GM12875 (cell line): Measurements from ENCODE around the gene ZNF892.
"Not testable (repeated sequence)": the region's sequence is repeated elsewhere in the genome, so short reads cannot be mapped to it uniquely, and the experiment has no call there.

ENCODE experiments used
- H3K4me3 ChIP-seq: one replicate; pipeline ENCODE4 v1.5.1; 2011; ENCODE audit warnings: low read depth, low read length, control low read depth
- TF ChIP-seq, protein P1 (sequence below): IDR thresholded peaks from 2 replicates; pipeline ENCODE4 v1.5.1; 2011; ENCODE audit warnings: low read depth, mild to moderate bottlenecking, control low read depth, inconsistent platforms, low read length, moderate library complexity, borderline replicate concordance; ENCODE audit not compliant: insufficient read depth

ZNF892 gene

DNA sequence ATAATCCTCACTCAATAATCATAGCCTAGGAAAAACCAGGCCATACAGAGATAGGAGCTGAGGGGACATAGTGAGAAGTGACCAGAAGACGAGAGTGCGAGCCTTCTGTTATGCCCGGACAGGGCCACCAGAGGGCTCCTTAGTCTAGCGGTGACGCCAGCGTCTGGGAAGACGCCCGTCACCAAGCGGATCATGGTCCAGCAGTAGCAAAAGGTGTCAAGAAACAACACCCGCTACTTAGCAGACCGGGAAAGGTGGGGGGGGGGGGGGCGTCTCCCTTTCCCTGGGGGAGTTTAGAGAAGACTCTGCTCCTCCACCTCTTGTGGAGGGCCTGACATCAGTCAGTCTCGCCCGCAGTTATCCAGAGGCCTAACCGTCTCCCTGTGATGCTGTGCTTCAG, 14.4 kb upstream of the ZNF892 start:
- not testable (repeated sequence) for H3K4me3 ChIP-seq
- TF ChIP-seq, protein P1, sequence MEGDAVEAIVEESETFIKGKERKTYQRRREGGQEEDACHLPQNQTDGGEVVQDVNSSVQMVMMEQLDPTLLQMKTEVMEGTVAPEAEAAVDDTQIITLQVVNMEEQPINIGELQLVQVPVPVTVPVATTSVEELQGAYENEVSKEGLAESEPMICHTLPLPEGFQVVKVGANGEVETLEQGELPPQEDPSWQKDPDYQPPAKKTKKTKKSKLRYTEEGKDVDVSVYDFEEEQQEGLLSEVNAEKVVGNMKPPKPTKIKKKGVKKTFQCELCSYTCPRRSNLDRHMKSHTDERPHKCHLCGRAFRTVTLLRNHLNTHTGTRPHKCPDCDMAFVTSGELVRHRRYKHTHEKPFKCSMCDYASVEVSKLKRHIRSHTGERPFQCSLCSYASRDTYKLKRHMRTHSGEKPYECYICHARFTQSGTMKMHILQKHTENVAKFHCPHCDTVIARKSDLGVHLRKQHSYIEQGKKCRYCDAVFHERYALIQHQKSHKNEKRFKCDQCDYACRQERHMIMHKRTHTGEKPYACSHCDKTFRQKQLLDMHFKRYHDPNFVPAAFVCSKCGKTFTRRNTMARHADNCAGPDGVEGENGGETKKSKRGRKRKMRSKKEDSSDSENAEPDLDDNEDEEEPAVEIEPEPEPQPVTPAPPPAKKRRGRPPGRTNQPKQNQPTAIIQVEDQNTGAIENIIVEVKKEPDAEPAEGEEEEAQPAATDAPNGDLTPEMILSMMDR = peak; percentile 43

DNA sequence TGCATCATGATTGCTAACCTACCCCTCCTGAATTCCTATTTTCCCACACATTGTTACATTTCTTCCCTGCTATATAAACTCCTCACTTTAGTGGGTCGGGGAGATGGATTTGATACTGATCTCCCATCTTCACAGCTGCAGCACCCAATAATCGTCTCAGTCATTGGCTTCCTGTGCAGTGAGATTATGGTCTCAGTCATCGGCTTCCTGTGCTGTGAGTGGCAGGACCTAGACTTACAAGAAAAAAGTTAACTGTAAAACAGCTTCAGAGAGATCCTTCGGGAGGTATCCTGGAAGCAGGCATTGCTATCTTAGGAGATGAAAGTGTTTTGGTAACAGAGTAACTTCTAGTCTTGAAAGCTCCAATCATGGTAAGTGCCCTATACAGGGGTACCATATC, 3.4 kb upstream of the ZNF892 start:
- TF ChIP-seq, protein P1 = no peak

DNA sequence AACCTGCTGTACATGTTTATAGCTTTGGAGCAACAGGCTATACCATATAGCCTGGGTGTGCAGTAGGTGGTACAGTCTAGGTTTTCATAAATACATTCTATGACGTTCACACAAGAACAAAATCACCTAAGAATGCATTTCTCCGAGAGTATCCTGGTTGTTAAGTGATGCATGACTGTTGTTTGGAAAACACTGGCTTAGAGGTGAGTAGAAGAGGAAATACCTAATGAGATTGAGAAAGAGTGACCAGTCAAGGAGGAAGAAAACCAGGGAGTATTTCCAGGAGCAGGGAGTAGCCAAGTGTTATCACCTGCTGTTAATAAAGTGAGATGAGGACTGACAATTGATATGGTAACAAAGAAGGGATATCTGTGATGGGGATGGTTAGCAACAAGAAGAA, 2.9 kb upstream of the ZNF892 start:
- H3K4me3 ChIP-seq = no peak overlapping the region
- TF ChIP-seq, protein P1 = no peak

More for the DNA sequence above, 3.4 kb upstream of the ZNF892 start:
- no peak overlapping the region for H3K4me3 ChIP-seq

DNA sequence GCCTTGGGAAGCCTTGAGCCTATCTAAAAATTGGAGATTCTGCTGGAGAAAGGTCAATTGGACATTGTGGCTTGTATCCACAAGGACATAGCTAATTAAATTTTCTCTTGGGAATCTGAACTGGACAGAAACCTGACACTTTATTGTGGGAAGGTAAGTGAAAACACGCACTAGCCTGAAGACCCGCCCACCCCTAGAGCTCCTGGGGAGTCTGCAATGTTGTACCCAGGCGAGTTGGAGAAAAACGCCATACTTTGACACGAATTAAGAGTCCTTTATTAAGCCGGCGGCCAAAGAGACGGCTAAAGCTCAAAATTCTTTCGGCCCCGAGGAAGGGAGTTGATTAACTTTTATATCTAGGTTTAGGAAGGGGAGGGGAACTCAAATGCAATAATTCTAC, 1.2 kb upstream of the ZNF892 start:
- TF ChIP-seq, protein P1 = no peak
- H3K4me3 ChIP-seq = no peak overlapping the region

DNA sequence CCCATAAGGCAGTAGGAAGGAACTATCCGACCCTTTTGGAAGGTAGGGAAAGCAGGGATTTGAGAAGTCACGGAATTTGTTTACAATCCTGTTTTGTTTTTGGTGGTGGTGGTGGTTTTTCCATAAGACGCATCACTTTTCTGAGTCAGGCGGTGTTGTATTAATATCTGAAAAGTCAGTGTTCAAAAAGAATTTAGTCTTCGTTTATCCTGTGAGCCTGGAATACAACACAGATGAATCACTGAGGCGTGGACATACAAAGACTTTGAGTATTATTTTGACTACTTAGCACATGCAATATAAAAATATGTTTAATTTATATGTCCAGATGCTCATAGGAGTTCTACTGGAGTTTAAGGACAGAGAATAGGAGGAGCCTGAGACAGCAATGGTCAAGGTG, 785 bp downstream of the ZNF892 start:
- H3K4me3 ChIP-seq = no peak overlapping the region
- TF ChIP-seq, protein P1 = no peak

DNA sequence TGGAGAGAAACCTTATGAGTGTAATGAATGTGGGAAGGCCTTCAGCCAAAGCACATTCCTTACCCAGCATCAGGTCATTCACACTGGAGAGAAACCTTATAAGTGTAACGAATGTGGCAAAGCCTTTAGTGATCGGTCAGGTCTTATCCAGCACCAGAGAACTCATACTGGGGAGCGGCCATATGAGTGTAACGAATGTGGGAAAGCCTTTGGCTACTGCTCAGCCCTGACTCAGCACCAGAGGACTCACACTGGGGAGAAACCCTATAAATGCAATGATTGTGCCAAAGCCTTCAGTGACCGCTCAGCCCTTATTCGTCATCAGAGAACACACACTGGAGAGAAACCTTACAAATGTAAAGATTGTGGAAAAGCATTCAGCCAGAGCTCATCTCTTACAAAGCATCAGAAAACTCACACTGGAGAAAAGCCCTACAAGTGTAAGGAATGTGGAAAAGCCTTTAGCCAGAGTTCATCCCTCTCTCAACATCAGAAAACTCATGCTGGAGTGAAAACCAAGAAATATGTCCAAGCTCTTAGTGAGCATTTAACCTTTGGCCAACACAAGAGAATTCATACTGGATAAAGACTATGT, 7.8 kb downstream of the ZNF892 start:
- no peak overlapping the region for H3K4me3 ChIP-seq
- TF ChIP-seq, protein P1 = no peak

DNA sequence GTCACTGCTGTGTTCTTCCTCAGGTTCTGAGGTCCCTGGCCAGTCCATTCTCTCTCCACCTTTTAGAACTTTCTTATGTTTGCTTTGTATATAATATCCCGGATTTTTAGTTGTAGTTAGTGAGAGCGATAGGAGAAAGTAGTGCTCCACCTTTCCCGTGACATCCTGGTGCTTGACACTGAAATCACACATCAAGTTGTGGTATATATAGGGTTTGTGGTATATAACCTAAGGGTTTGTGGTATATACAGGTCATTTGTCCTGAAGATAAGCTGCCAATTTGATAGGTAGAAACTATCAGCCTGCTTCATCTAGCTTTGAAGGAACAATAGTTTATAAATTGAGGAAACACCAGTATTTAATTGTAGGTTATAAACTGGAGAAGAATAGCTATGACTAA, 13.1 kb downstream of the ZNF892 start:
- H3K4me3 ChIP-seq = no peak overlapping the region
- TF ChIP-seq, protein P1 = no peak
